ENCODE results near the gene DAGLA.

Gene DAGLA

DNA sequence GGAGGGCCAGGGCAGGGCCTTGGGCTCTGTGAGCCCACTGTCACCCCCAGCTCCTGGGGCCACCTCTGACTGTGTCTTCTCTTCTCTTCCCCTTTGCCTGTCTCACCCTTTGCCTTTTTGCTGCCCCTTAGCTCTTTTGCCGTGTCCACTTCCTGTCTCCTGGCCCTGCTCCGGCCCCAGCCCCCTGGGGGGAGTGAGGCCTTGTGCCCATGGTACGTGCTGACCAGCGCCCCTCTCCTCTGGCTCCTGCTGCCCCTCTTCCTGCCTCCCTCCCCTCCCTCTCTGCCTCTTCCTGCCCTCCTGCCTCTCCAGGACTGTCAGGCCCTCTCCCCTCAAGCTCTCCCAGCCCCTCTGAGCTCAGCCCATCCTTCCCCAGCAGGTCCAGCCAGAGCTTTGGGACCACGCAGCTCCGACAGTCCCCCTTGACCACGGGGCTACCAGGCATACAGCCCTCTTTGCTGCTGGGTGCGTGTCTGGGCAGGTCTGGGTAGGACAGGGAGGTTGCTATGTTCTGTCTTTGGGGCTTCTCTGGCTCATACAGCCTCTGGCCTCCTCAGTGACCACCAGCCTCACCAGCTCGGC is 100.5 kb downstream of the DAGLA start:
- no peak for DNase-seq (ENCODE audit: low read depth)

GRCh38 chr11:61781585-61781984 is 101.4 kb downstream of the DAGLA start:
- DNase-seq (ENCODE audit: low read depth) = no peak

DNA sequence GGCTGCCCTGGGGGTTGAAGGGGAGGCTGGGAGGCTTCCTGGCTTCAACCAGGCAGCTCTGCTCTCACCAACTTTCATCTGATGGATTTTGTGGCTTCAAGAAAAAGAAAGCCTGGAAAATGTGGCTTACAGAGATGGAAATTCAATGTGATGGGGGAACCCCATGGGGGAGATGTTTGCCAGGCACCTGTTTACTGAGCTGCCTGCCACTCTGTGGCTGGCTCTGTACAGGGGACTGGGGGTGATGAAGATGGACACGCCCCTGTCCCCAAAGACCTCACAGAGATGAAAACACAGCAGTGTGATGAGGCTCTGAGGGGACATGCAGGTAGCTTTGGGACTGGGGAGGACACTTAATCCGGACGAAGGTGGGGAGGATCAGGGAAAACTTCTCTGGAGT is 102.1 kb downstream of the DAGLA start:
- no peak for DNase-seq (ENCODE audit: low read depth)

DNA sequence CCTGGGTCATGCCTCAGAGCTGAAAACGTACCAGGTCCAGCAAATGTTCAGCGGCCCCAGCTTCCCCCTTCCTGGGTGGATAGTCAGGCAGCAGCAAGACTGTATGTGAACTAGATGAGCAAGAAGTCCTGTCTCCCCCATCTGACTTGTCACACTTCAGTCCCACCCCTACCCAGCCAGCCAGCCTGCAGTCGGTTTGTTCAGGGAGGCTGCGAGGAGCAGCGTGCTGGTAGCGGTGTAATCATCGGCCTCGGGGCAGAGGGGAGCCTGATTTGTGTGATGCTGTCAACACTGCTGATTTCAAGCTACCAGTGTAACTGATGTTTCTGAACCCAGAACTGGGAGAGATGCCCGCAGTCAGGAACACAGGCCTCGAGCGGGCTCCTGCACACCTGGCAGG is 102.7 kb downstream of the DAGLA start:
- peak; percentile 30 for DNase-seq (ENCODE audit: low read depth)

DNA sequence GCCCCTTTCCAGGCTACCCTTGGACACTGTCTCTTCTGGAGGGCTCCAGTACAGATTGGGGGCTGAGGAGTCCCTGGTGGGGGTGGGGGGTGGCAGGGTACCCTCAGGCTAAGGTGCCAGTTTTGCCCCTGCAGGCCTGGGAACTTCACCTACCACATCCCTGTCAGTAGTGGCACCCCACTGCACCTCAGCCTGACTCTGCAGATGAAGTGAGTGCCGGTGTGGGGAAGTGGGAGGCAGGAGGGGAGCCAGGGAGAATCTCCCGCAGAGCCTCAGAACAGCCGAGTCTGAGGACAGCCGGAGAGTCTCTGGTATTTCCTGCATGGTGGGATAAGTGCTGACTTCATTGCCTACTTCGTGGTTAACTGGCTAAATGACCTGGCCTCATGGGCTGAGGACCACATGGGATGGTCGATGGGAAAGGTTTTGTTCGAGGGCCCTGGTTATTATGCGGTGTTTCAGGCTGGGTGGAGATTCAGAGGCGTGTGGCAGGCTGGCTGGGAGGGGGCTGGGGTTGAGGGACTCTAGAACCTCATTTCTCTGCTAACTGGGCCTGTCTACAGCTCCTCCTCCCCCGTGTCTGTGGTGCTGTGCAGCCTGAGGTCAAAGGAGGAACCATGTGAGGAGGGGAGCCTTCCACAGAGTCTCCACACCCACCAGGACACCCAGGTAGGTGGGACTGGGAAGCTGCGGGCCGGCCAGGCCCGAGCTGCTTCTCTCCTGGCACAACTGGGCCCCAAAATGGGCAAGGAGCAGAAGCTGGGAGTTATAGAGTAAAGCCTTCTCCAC is 103.7 kb downstream of the DAGLA start:
- peak; percentile 77 for DNase-seq (ENCODE audit: low read depth)

- DNase-seq (ENCODE audit: low read depth) = no peak
These were observed 104.3 kb downstream of the DAGLA start for GRCh38 chr11:61784506-61784805.

DNA sequence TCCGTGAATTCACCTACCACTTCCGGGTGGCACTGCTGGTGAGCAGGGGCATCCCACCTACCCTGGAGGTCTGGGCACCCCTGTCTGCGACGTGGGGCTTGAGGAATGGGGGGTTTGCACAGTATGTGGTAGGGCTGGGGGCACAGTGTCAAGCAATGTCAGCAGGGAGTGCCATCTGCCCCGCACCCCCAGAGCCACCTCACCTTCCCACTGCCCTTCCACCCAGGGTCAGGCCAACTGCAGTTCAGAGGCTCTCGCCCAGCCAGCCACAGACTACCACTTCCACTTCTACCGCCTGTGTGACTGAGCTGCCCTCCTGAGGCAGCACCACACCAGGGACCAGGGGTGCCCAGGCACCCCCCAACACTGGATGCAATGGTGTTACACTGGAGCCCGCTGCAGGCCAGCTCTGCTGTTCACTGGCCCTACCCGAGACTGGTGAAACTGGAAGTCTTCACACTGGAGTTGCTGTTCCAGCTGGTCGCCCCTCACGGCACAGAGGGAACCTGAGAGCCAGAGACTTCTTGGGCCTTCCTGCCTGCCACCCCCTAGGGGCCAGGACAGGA is 105.7 kb downstream of the DAGLA start:
- DNase-seq (ENCODE audit: low read depth) = no peak

- peak; percentile 64 for DNase-seq (ENCODE audit: low read depth)
These were observed 107.8 kb downstream of the DAGLA start for GRCh38 chr11:61787928-61788491.

DNA sequence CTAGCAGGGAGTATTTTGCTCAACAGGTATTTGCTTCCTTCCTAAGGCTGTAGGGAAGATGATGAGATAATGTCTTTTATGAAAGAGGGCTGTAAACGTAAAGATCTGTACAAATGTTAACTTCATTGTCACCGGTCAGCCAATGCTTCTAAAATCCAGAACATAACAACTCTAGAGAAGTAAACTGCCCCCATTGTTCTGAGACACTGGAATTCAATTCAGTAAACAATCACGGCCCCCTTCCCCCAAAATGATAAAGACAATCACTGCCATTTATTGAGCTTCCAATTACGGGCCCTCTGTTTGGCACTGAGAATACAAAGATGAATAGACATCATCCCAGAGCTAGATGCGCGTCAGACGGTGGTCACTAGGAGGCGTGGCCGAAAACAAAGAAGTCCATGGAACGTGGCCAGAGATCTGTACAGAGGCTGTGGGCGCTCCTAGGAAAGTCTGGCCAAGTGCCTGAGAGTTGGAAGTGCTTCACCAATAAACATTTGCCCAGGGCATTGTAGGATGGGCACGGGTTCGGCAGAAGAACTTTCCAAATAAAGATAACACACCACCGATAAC is 111.6 kb downstream of the DAGLA start:
- DNase-seq (ENCODE audit: low read depth) = peak; percentile 89

- DNase-seq (ENCODE audit: low read depth) = peak; percentile 94
These were observed 112.3 kb downstream of the DAGLA start, which contains the start of the genes FEN1 and TMEM258 for GRCh38 chr11:61792310-61793082. FEN1 (plus strand) TSS chr11:61792911; CDS start chr11:61795362, 2,451 bp downstream. TMEM258 (minus strand) TSS chr11:61792599; CDS start chr11:61792558, 41 bp downstream.

- DNase-seq (ENCODE audit: low read depth) = no peak
These were observed 113.1 kb downstream of the DAGLA start for GRCh38 chr11:61793083-61793828.

DNA sequence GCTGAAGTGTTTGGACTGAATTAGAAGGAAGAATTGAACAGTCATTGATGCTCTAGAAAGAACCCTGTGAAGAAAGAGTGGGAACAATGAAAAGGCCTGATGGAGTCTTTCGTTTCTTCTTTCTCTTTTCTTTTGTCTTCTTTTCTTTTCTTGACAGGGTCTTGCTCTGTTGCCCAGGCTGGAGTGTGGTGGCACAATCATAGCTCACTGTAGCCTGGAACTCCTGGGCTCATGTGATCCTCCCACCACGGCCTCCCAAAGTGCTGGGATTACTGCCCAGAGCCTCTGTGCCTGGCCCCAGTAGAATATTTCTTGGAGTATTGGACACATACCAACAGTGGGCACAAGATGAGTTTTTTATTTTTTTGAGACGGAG is 113.6 kb downstream of the DAGLA start:
- no peak for DNase-seq (ENCODE audit: low read depth)

GRCh38 chr11:61794579-61794978 is 114.4 kb downstream of the DAGLA start:
- DNase-seq (ENCODE audit: low read depth) = no peak

DNA sequence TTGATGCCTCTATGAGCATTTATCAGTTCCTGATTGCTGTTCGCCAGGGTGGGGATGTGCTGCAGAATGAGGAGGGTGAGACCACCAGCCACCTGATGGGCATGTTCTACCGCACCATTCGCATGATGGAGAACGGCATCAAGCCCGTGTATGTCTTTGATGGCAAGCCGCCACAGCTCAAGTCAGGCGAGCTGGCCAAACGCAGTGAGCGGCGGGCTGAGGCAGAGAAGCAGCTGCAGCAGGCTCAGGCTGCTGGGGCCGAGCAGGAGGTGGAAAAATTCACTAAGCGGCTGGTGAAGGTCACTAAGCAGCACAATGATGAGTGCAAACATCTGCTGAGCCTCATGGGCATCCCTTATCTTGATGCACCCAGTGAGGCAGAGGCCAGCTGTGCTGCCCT is 115.3 kb downstream of the DAGLA start:
- DNase-seq (ENCODE audit: low read depth) = no peak

- DNase-seq (ENCODE audit: low read depth) = no peak
These were observed 115.8 kb downstream of the DAGLA start for GRCh38 chr11:61795876-61796526.

All from EH (cell line).